Endothelial cell of umbilical vein (primary cell): ENCODE measurements around the gene PDE3B. TPM values are rescaled to one million over a fixed set of nuclear protein-coding genes. Genes with fewer than 3 reads are reported as not detected.

Source experiments
- BruUV-seq: library from RNA; stranded (reverse); fragments of 400-500 nt; replicated peaks from 2 replicates; lab custom pipeline; 2021; lab: Mats Ljungman, UMichigan
- CTCF ChIA-PET: fragments of 300-600, 350-600 bp; sonication (Branson Sonifier 250); formaldehyde crosslinking; loops from one replicate; lab custom pipeline; 2021; ENCODE audit warnings: antibody characterized with exemption, inconsistent platforms; lab: Charles Lee
- POLR2A ChIA-PET: fragments of 300-600, 350-600 bp; sonication (Branson Sonifier 250); formaldehyde crosslinking; loops from one replicate; lab custom pipeline; 2021; ENCODE audit warnings: antibody characterized with exemption, inconsistent platforms; lab: Charles Lee
- DNase-seq: peaks from one replicate; pipeline ENCODE4 v3.0.0-alpha.2; 2011; ENCODE audit warnings: low read depth, low spot score
- FAIRE-seq: peaks from 2 replicates; lab custom pipeline; 2011; peaks lifted over from hg19 to GRCh38; lab: Jason Lieb, UNC
- H2AFZ ChIP-seq: 2 replicates; pipeline ENCODE4 v1.6.0; 2012; ENCODE audit warnings: low read depth, low read length, control low read depth, inconsistent platforms
- H3K27ac ChIP-seq: 2 replicates; pipeline ENCODE4 v1.5.1; 2011; ENCODE audit warnings: low read depth, mild to moderate bottlenecking, control low read depth, low read length, moderate library complexity; ENCODE audit not compliant: insufficient read depth
- H3K27me3 ChIP-seq, 2 experiments: 2 replicates each; pipeline versions ENCODE4 v1.6.0 to v1.6.1; 2011; ENCODE audit warnings: low read length in 2 of 2, mixed read lengths in 1 of 2; ENCODE audit not compliant: control insufficient read depth in 2 of 2, insufficient read depth in 2 of 2
- H3K36me3 ChIP-seq, 2 experiments: 2 replicates in 1 of 2; 3 replicates in 1 of 2; pipeline ENCODE4 v1.5.1; 2011; ENCODE audit warnings: low read length in 2 of 2, mild to moderate bottlenecking in 1 of 2, moderate library complexity in 1 of 2; ENCODE audit not compliant: control insufficient read depth in 2 of 2, insufficient read depth in 2 of 2; ENCODE audit errors: extremely low read depth in 1 of 2
- H3K4me1 ChIP-seq: 3 replicates; pipeline ENCODE4 v1.5.1; 2011; ENCODE audit warnings: mild to moderate bottlenecking, low read length; ENCODE audit not compliant: control insufficient read depth, insufficient read depth; ENCODE audit errors: extremely low read depth
- H3K4me2 ChIP-seq: 2 replicates; pipeline ENCODE4 v1.6.1; 2011; ENCODE audit warnings: low read length, control low read depth, mixed read lengths; ENCODE audit not compliant: insufficient read depth
- H3K4me3 ChIP-seq, 3 experiments: fragments of 200-600 bp in 1 of 3; sonication (generic), shearing (Covaris generic) in 1 of 3; replicated peaks in 1 of 3; 2 replicates each; pipeline ENCODE4 v1.5.1; 2011 to 2016; ENCODE audit warnings: control low read depth in 3 of 3, low read length in 3 of 3, mild to moderate bottlenecking in 2 of 3, inconsistent platforms in 1 of 3, low read depth in 1 of 3, moderate library complexity in 1 of 3; ENCODE audit not compliant: insufficient read depth in 1 of 3
- H3K79me2 ChIP-seq: 2 replicates; pipeline ENCODE4 v1.6.0; 2012; ENCODE audit warnings: low read length, inconsistent platforms; ENCODE audit not compliant: control insufficient read depth, insufficient read depth
- H3K9ac ChIP-seq: replicated peaks from 2 replicates; pipeline ENCODE3; 2011; ENCODE audit warnings: low read length, control low read depth; ENCODE audit not compliant: insufficient read depth; ENCODE audit errors: extremely low read depth
- H3K9me1 ChIP-seq: replicated peaks from 3 replicates; pipeline ENCODE4 v1.6.0; 2011; ENCODE audit warnings: mild to moderate bottlenecking, low read length; ENCODE audit not compliant: control insufficient read depth, insufficient read depth; ENCODE audit errors: extremely low read depth
- H3K9me3 ChIP-seq: replicated peaks from 2 replicates; pipeline ENCODE4 v1.5.1; 2012; ENCODE audit warnings: low read length, inconsistent platforms; ENCODE audit not compliant: control insufficient read depth, insufficient read depth
- H4K20me1 ChIP-seq: replicated peaks from 2 replicates; pipeline ENCODE3; 2011; ENCODE audit warnings: mild to moderate bottlenecking, low read length; ENCODE audit not compliant: control insufficient read depth, insufficient read depth; ENCODE audit errors: extremely low read depth
- EZH2 ChIP-seq: IDR thresholded peaks from 2 replicates; pipeline ENCODE4 v1.6.1; 2012; ENCODE audit warnings: borderline replicate concordance, low read depth, mild to moderate bottlenecking, moderate library complexity, low read length, inconsistent platforms; ENCODE audit not compliant: severe bottlenecking
- JUN ChIP-seq: IDR thresholded peaks from 2 replicates; pipeline ENCODE4 v1.6.1; 2011; ENCODE audit warnings: borderline replicate concordance, low read depth; ENCODE audit not compliant: insufficient read length, insufficient read depth
- MYC ChIP-seq: IDR thresholded peaks from one replicate; pipeline ENCODE4 v1.6.1; 2011; ENCODE audit warnings: mild to moderate bottlenecking, low read depth, low read length
- POLR2A ChIP-seq: IDR thresholded peaks from 2 replicates; pipeline ENCODE4 v1.6.1; 2012; ENCODE audit warnings: low read depth, mild to moderate bottlenecking, control low read depth, low read length
- POLR2AphosphoS5 ChIP-seq: IDR thresholded peaks from 2 replicates; pipeline ENCODE4 v1.6.1; 2012; ENCODE audit warnings: low read depth, mild to moderate bottlenecking, control low read depth, low read length, moderate library complexity; ENCODE audit not compliant: insufficient read depth
- dilution Hi-C: fragments of 300-500 bp; cut with MboI; formaldehyde crosslinking; loops from one replicate; pipeline ENCODE4 v1.15.0; 2019; ENCODE audit warnings: low sequenced_read_pairs; ENCODE audit not compliant: extremely low pct_ligation_motif_present
- intact Hi-C: fragments of 100-400 bp; cut with micrococcal nuclease; formaldehyde crosslinking; loops from one replicate; pipeline ENCODE4 v1.10.0; 2022
- polyA plus RNA-seq, 4 experiments: library from polyadenylated mRNA; depleted of rRNA in 3 of 4; stranded (reverse) in 3 of 4; unstranded in 1 of 4; fragments of >200 nt; gene quantifications; 2 replicates each; pipeline versions ENCODE4 v1.2.1 to v1.2.3, GENCODE V29; 2011 to 2012; ENCODE audit warnings: missing spikeins in 1 of 4
- total RNA-seq: library from RNA; stranded (reverse); gene quantifications from 2 replicates; pipeline ENCODE4 v1.2.3, GENCODE V29; 2021
- TF ChIP-seq, protein P1 (sequence below): IDR thresholded peaks from 2 replicates; pipeline ENCODE4 v1.6.1; 2011; ENCODE audit not compliant: insufficient read depth, insufficient read length
- TF ChIP-seq, protein P2 (sequence below), 2 donors: IDR thresholded peaks; 1 replicate in 1 of 2; 2 replicates in 1 of 2; pipeline ENCODE4 v1.5.1; 2011; ENCODE audit warnings: low read length in 2 of 2, mild to moderate bottlenecking in 2 of 2, moderate library complexity in 2 of 2, control low read depth in 1 of 2, inconsistent platforms in 1 of 2, low read depth in 1 of 2; ENCODE audit not compliant: insufficient read depth in 1 of 2; ENCODE audit errors: extremely low read depth in 1 of 2

PDE3B gene
- total and polyA plus RNA-seq, 2 donors (not counting 3 experiments of a cell fraction or from before 2014, with no cell fraction given), result 0.26 to 1.9 TPM

DNA sequence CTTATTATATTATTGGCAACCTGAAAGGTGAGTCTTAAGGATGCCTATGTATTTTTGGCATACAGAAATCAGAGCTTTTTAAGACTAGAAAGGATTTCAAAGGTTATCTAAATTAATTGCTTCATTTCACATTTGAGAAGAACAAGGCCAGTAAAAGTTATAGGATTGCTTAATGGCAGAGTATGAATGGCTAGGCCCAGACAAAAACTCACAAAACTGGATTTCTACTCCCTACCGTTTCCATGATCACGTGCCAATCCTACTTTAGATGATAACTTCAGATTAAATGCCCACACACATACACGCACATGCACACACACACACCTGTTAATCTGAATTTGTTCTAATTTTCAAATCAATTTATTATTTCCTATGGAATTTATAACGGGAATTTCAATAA is 1.8 kb upstream of the PDE3B start:
- no TSS peak for BruUV-seq
- FAIRE-seq, result no peak
- H3K27me3 ChIP-seq, result peaks cover 7 to 23% of the 10 kb centered on the region in 2 experiments
- H3K9me3 ChIP-seq, result no peaks in the 10 kb centered on the region
- ChIA-PET POLR2A (no interaction called here), CTCF (no interaction called here)
- H3K4me1 ChIP-seq, result peaks cover 18% of the 10 kb centered on the region
- H3K36me3 ChIP-seq, result no peaks in the 10 kb centered on the region
- H3K27ac ChIP-seq, result no peak overlapping the region
- dilution Hi-C loops, result no loop called here
- no peak overlapping the region for H3K4me3 ChIP-seq
- no peaks in the 10 kb centered on the region for H3K9me1 ChIP-seq
- H4K20me1 ChIP-seq, result no peaks in the 10 kb centered on the region
- TF ChIP-seq POLR2A (no peak), EZH2 (no peak), POLR2AphosphoS5 (no peak), MYC (no peak), JUN (no peak)
- TF ChIP-seq, protein P1, sequence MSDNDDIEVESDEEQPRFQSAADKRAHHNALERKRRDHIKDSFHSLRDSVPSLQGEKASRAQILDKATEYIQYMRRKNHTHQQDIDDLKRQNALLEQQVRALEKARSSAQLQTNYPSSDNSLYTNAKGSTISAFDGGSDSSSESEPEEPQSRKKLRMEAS, result no peak
- TF ChIP-seq, protein P2, sequence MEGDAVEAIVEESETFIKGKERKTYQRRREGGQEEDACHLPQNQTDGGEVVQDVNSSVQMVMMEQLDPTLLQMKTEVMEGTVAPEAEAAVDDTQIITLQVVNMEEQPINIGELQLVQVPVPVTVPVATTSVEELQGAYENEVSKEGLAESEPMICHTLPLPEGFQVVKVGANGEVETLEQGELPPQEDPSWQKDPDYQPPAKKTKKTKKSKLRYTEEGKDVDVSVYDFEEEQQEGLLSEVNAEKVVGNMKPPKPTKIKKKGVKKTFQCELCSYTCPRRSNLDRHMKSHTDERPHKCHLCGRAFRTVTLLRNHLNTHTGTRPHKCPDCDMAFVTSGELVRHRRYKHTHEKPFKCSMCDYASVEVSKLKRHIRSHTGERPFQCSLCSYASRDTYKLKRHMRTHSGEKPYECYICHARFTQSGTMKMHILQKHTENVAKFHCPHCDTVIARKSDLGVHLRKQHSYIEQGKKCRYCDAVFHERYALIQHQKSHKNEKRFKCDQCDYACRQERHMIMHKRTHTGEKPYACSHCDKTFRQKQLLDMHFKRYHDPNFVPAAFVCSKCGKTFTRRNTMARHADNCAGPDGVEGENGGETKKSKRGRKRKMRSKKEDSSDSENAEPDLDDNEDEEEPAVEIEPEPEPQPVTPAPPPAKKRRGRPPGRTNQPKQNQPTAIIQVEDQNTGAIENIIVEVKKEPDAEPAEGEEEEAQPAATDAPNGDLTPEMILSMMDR (IDR thresholded peaks at IDR 0.05; ENCODE audit: extremely low read depth in 1 of 2, insufficient read depth in 1 of 2, low read depth in 1 of 2, low read length in 2 of 2), result no peak
- no peak overlapping the region for H2AFZ ChIP-seq
- intact Hi-C loops, result loop anchor here (5.0 kb wide), 4 partner anchors 126 to 266 kb away; partner anchors contain the start of gene CYP2R1
- no peak overlapping the region for H3K4me2 ChIP-seq
- DNase-seq, result no peak
- H3K9ac ChIP-seq, result no peak overlapping the region
- H3K79me2 ChIP-seq, result no peaks in the 10 kb centered on the region
